AG04449 (cell line): ENCODE data around the gene ATP2B3.

Experiments
- CTCF ChIA-PET: fragments of 350-600 bp; formaldehyde crosslinking; extraction: SDS; loops from one replicate; lab custom pipeline; 2021; ENCODE audit warnings: antibody characterized with exemption; lab: Yijun Ruan, JAX
- POLR2A ChIA-PET: fragments of 400-600, 350-600 bp; formaldehyde crosslinking; extraction: SDS; loops from one replicate; lab custom pipeline; 2020; ENCODE audit warnings: antibody characterized with exemption, inconsistent platforms; lab: Yijun Ruan, JAX
- DNase-seq: peaks from one replicate; pipeline ENCODE4 v3.0.0-alpha.2; 2010; ENCODE audit warnings: low read depth, low spot score
- H3K4me3 ChIP-seq: 2 replicates; pipeline ENCODE4 v1.5.1; 2011; ENCODE audit warnings: low read depth, mild to moderate bottlenecking, control low read depth, low read length
- CTCF ChIP-seq: IDR thresholded peaks from one replicate; pipeline ENCODE4 v1.5.1; 2011; ENCODE audit warnings: mild to moderate bottlenecking, moderate library complexity, low read length, control low read depth, inconsistent platforms; ENCODE audit not compliant: insufficient read depth; ENCODE audit errors: missing control alignments

The ATP2B3 gene

GRCh38 chrX:153527208-153527607, 9.8 kb downstream of the ATP2B3 start:
- no peak for TF ChIP-seq CTCF
- no peak for DNase-seq

GRCh38 chrX:153530411-153531129, 13.1 kb downstream of the ATP2B3 start:
- H3K4me3 ChIP-seq: no peak overlapping the region
- POLR2A ChIA-PET: no interaction called here
- DNase-seq: no peak
- CTCF ChIA-PET: interaction anchor here (1.5 to 1.6 kb wide), 2 partner anchors 9 to 79 kb away, joined by 3 to 8 read pairs; no protein-coding TSS in a partner anchor
- TF ChIP-seq CTCF: no peak

More at GRCh38 chrX:153527208-153527607, 9.8 kb downstream of the ATP2B3 start:
- ChIA-PET POLR2A (no interaction called here), CTCF (interaction anchor here (1.4 to 2.7 kb wide), 2 partner anchors 10 to 12 kb away, joined by 6 to 13 read pairs; no protein-coding TSS in a partner anchor)
- H3K4me3 ChIP-seq: no peak overlapping the region

GRCh38 chrX:153533091-153533490, 15.6 kb downstream of the ATP2B3 start:
- no peak for TF ChIP-seq CTCF
- CTCF ChIA-PET: interaction anchor here (1.2 kb wide), 1 partner anchor 11 kb away, joined by 3 read pairs; no protein-coding TSS in a partner anchor
- POLR2A ChIA-PET: no interaction called here
- no peak for DNase-seq
- H3K4me3 ChIP-seq: no peak overlapping the region

- no peak overlapping the region for H3K4me3 ChIP-seq
- ChIA-PET CTCF (interaction anchor here (1.0 to 4.8 kb wide), 4 partner anchors 10 to 131 kb away, joined by 3 to 107 read pairs (median 25); no protein-coding TSS in a partner anchor), POLR2A (no interaction called here)
- TF ChIP-seq CTCF: no peak
- DNase-seq: no peak
These were observed 19.6 kb downstream of the ATP2B3 start for GRCh38 chrX:153537080-153537479.

- H3K4me3 ChIP-seq: no peak overlapping the region
- no peak for DNase-seq
- POLR2A ChIA-PET: no interaction called here
- TF ChIP-seq CTCF: no peak
- CTCF ChIA-PET: interaction anchor here (0.5 to 4.8 kb wide), 11 partner anchors 10 to 171 kb away, joined by 3 to 107 read pairs (median 11); no protein-coding TSS in a partner anchor
These were observed 20.3 kb downstream of the ATP2B3 start for GRCh38 chrX:153537526-153538295.

GRCh38 chrX:153538424-153538823, 21.0 kb downstream of the ATP2B3 start:
- no peak overlapping the region for H3K4me3 ChIP-seq
- POLR2A ChIA-PET: no interaction called here
- CTCF ChIA-PET: interaction anchor here (1.4 to 4.8 kb wide), 14 partner anchors 8 to 171 kb away, joined by 3 to 107 read pairs (median 10); no protein-coding TSS in a partner anchor
- TF ChIP-seq CTCF: no peak
- no peak for DNase-seq
